CD4-positive, alpha-beta T cell (primary cell): ENCODE data around the gene STX4. TPM values are rescaled to one million over a fixed set of nuclear protein-coding genes. Genes with fewer than 3 reads are reported as not detected.

Experiments used
- ATAC-seq: fragments of 200-7000 bp; cut with Tn5 transposase; one replicate; pipeline ENCODE4 v1.10.0; 2022; ENCODE audit warnings: mild to moderate bottlenecking; ENCODE audit not compliant: poor library complexity
- CTCF ChIA-PET: fragments of 350-600 bp; sonication (Branson Sonifier 250); formaldehyde crosslinking; loops from one replicate; lab custom pipeline; 2021; ENCODE audit warnings: antibody characterized with exemption, inconsistent platforms; lab: Charles Lee
- POLR2A ChIA-PET: fragments of 350-600 bp; sonication (Branson Sonifier 250); formaldehyde crosslinking; loops from one replicate; lab custom pipeline; 2021; ENCODE audit warnings: antibody characterized with exemption, inconsistent platforms; lab: Charles Lee
- DNase-seq, 14 experiments: peaks; one replicate each; pipeline ENCODE4 v3.0.0-alpha.2; 2013 to 2020; ENCODE audit warnings: mixed read lengths in 2 of 14
- H3K27ac ChIP-seq, 2 donors: one replicate each; pipeline versions ENCODE4 v1.5.1 to v1.7.0; 2013; ENCODE audit warnings: low read length in 2 of 2, low read depth in 1 of 2, mild to moderate bottlenecking in 1 of 2
- H3K27me3 ChIP-seq, 2 experiments: 1 replicate in 1 of 2; 2 replicates in 1 of 2; pipeline versions ENCODE4 v1.6.1 to v1.7.0; 2013; ENCODE audit warnings: low read length in 2 of 2, control low read depth in 1 of 2, mild to moderate bottlenecking in 1 of 2, moderate library complexity in 1 of 2; ENCODE audit not compliant: insufficient read depth in 2 of 2, control insufficient read depth in 1 of 2
- H3K36me3 ChIP-seq: one replicate; pipeline ENCODE4 v1.6.1; 2013; ENCODE audit warnings: low read length, control low read depth; ENCODE audit not compliant: insufficient read depth
- H3K4me1 ChIP-seq: one replicate; pipeline ENCODE4 v1.6.1; 2013; ENCODE audit warnings: low read length, control low read depth; ENCODE audit not compliant: insufficient read depth
- H3K4me3 ChIP-seq: one replicate; pipeline ENCODE4 v1.5.1; 2013; ENCODE audit warnings: mild to moderate bottlenecking, low read length, moderate library complexity
- H3K9me3 ChIP-seq, 2 experiments: 1 replicate in 1 of 2; 2 replicates in 1 of 2; pipeline versions ENCODE4 v1.6.1 to v1.7.0; 2013; ENCODE audit warnings: low read length in 2 of 2, mild to moderate bottlenecking in 2 of 2, control low read depth in 1 of 2, moderate library complexity in 1 of 2; ENCODE audit not compliant: control insufficient read depth in 1 of 2, insufficient read depth in 1 of 2
- H3K27ac Mint-ChIP-seq: one replicate; pipeline ENCODE4 v1.8.0; 2020; ENCODE audit warnings: mixed read lengths
- H3K27me3 Mint-ChIP-seq: one replicate; pipeline ENCODE4 v1.8.0; 2021; ENCODE audit warnings: mixed read lengths
- H3K36me3 Mint-ChIP-seq: one replicate; pipeline ENCODE4 v1.8.0; 2021; ENCODE audit warnings: low read depth, mixed read lengths
- H3K4me1 Mint-ChIP-seq: one replicate; pipeline ENCODE4 v1.8.0; 2021; ENCODE audit warnings: low read depth, mixed read lengths
- H3K4me3 Mint-ChIP-seq: one replicate; pipeline ENCODE4 v1.8.0; 2020; ENCODE audit warnings: mild to moderate bottlenecking, mixed read lengths
- H3K9me3 Mint-ChIP-seq: one replicate; pipeline ENCODE4 v1.8.0; 2020; ENCODE audit warnings: mixed read lengths
- intact Hi-C, 2 experiments: fragments of 100-400 bp; cut with DNase I in 1 of 2; cut with micrococcal nuclease in 1 of 2; formaldehyde crosslinking; loops; one replicate each; pipeline versions ENCODE4 v1.15.1 to v1.9.0; 2023 to 2025; cut with DNase I, micrococcal nuclease
- total RNA-seq, 174 experiments: library from RNA in 2 of 174; stranded (reverse) in 2 of 174; gene quantifications; one replicate each; pipeline ENCODE4 v1.2.3 and lab custom pipeline; 2021 to 2026
- TF ChIP-seq, protein P1 (sequence below): fragments of 200-600 bp; IDR thresholded peaks from one replicate; pipeline ENCODE4 v1.8.0; 2022; ENCODE audit warnings: antibody characterized with exemption, mild to moderate bottlenecking

STX4 gene
- total RNA-seq, 2 experiments from 2014 or later: 54.1 to 55.2 TPM

DNA sequence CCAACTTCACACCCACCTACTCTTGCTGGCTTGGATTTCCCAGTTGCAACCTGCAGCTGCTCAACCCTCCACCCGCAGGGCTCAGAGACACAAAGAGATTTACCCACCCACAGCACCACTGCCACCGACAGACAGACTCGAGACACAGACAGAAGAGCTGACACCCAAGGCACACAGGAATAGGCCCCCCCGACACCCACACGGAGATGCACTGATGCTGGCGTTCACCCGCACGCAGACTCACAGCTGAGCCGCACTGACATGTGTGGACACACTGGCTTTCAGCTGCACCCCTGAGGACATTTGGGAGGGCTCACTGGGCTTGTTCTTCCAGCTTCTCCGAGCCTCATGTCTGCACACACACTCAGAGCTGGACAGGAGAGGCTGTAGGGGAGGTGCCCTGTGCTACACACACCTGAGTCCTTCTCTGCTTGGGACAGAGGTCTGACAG is 31.1 kb upstream of the STX4 start:
- no peak overlapping the region for H3K27ac Mint-ChIP-seq
- TF ChIP-seq, protein P1, sequence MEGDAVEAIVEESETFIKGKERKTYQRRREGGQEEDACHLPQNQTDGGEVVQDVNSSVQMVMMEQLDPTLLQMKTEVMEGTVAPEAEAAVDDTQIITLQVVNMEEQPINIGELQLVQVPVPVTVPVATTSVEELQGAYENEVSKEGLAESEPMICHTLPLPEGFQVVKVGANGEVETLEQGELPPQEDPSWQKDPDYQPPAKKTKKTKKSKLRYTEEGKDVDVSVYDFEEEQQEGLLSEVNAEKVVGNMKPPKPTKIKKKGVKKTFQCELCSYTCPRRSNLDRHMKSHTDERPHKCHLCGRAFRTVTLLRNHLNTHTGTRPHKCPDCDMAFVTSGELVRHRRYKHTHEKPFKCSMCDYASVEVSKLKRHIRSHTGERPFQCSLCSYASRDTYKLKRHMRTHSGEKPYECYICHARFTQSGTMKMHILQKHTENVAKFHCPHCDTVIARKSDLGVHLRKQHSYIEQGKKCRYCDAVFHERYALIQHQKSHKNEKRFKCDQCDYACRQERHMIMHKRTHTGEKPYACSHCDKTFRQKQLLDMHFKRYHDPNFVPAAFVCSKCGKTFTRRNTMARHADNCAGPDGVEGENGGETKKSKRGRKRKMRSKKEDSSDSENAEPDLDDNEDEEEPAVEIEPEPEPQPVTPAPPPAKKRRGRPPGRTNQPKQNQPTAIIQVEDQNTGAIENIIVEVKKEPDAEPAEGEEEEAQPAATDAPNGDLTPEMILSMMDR: no peak
- Histone ChIP-seq H3K9me3 (no peaks in the 10 kb centered on the region), H3K4me3 (no peak overlapping the region), H3K27ac (no peak overlapping the region), H3K36me3 (no peaks in the 10 kb centered on the region), H3K27me3 (no peaks in the 10 kb centered on the region), H3K4me1 (peaks cover 5% of the 10 kb centered on the region)
- CTCF ChIA-PET: no interaction called here
- no peaks in the 10 kb centered on the region for H3K27me3 Mint-ChIP-seq
- H3K4me1 Mint-ChIP-seq: no peaks in the 10 kb centered on the region
- POLR2A ChIA-PET: no interaction called here
- no peak for ATAC-seq
- intact Hi-C loops: no loop called here
- no peaks in the 10 kb centered on the region for H3K36me3 Mint-ChIP-seq
- no peak for DNase-seq
- H3K4me3 Mint-ChIP-seq: no peak overlapping the region
- no peaks in the 10 kb centered on the region for H3K9me3 Mint-ChIP-seq

DNA sequence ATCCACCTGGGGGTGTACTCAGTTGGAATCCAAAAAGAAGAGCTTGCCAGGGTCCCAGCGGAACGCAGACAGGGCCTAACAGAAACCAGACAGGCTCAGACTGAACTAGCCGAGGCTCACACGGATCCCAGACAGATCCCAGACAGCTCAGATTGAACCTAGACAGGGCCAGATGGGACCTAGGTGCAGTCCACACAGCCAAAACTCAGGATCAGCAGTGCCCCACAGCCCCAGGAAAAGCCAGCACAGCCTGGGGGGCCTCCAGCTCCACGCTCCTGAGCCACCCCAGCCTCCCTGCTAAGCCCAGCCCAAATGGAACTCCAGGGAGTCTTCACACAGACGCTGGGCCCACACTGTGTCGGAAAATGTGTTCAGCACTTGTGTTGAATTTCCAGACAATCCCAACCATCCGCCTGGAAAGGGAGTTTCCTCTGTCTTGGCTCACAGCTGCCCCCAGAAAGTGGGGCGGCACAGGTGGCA is 30.5 kb upstream of the STX4 start:
- POLR2A ChIA-PET: no interaction called here
- DNase-seq: no peak
- TF ChIP-seq, protein P1: no peak
- no peaks in the 10 kb centered on the region for H3K9me3 Mint-ChIP-seq
- H3K36me3 Mint-ChIP-seq: no peaks in the 10 kb centered on the region
- intact Hi-C loops: no loop called here
- no peak for ATAC-seq
- Histone ChIP-seq H3K4me3 (no peak overlapping the region), H3K27ac (no peak overlapping the region), H3K4me1 (no peaks in the 10 kb centered on the region), H3K27me3 (no peaks in the 10 kb centered on the region), H3K9me3 (no peaks in the 10 kb centered on the region), H3K36me3 (no peaks in the 10 kb centered on the region)
- no peaks in the 10 kb centered on the region for H3K4me1 Mint-ChIP-seq
- H3K27ac Mint-ChIP-seq: no peak overlapping the region
- no peaks in the 10 kb centered on the region for H3K27me3 Mint-ChIP-seq
- CTCF ChIA-PET: no interaction called here
- H3K4me3 Mint-ChIP-seq: no peak overlapping the region

DNA sequence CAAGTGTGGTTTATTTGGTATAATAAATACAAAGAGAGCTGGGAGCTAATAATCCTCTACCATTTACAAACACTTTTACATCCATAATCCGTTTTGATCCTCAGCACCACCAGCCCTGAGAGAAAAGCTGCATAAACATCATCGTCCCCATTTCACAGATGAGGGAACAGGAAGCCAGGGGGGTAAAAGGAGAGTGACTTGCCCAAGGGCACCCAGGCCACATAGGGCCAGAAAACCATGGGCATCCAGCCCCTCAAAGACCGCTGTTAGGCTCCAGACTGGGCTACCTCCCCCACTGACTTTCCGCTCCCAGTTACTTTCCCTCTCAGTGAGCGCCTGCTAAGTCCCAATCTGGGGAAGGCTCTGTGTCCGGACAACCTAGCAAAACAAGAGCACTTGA is 29.6 kb upstream of the STX4 start:
- Mint-ChIP-seq H3K27ac (no peak overlapping the region), H3K27me3 (no peaks in the 10 kb centered on the region), H3K36me3 (no peaks in the 10 kb centered on the region), H3K9me3 (no peaks in the 10 kb centered on the region), H3K4me3 (no peak overlapping the region), H3K4me1 (no peaks in the 10 kb centered on the region)
- Histone ChIP-seq H3K9me3 (no peaks in the 10 kb centered on the region), H3K27ac (no peak overlapping the region), H3K36me3 (no peaks in the 10 kb centered on the region), H3K4me3 (no peak overlapping the region), H3K4me1 (no peaks in the 10 kb centered on the region), H3K27me3 (no peaks in the 10 kb centered on the region)
- TF ChIP-seq, protein P1: no peak
- intact Hi-C loops: no loop called here
- ATAC-seq: no peak
- ChIA-PET POLR2A (no interaction called here), CTCF (no interaction called here)
- no peak for DNase-seq
